Measurements from ENCODE around the gene PTPN5.
A peak's percentile ranks its signal among the peaks of the same experiment; 100 is the strongest.
"Not testable (repeated sequence)": the region's sequence is repeated elsewhere in the genome, so short reads cannot be mapped to it uniquely, and the experiment has no call there.

The PTPN5 gene

DNA sequence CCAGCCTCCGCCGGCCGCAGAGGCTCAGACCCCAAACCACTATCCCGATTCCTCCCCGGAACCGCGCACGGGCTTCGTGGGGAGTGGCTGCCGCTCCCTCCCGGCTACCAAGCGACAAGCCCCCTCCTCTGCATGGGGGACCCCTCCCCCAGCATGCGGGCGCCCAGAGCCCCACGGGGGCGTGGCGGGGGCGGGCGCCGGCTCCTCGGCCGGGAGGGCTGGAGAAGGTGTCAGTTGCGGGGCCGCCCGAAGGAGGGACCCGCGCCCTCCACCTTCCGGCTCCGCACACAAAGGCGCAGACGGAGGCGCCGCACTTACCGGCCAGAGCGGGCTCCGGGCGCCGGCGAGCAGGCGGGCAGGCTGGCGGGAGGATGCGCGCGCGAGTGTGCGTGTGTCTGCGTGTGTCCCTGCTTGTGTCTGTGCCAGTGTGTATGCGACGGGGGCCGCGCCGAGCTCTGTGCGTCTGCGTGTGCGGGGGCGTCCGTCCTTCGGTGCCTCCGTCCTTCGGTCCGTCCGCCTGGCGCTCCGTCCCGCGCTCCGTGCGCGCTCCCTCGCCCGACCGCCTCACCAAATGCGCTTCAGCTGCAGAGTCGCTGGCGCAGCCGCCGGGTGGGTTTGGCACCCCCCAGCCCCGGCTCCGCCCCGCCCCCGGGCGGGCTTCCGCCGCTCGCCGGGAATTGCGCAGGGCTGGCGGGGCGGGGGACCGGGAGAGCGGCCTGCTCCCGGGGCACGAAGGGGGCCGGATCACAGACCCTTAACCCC lies at the start of gene PTPN5:
PTPN5 (minus strand) TSS at position 592 of the 762 bp plus-strand sequence. CDS start 19,840 bp downstream, outside the sequence.
- DNase-seq = no peak

GRCh38 chr11:18836417-18836816 lies 44.8 kb upstream of the PTPN5 start:
- no peak for DNase-seq

DNA sequence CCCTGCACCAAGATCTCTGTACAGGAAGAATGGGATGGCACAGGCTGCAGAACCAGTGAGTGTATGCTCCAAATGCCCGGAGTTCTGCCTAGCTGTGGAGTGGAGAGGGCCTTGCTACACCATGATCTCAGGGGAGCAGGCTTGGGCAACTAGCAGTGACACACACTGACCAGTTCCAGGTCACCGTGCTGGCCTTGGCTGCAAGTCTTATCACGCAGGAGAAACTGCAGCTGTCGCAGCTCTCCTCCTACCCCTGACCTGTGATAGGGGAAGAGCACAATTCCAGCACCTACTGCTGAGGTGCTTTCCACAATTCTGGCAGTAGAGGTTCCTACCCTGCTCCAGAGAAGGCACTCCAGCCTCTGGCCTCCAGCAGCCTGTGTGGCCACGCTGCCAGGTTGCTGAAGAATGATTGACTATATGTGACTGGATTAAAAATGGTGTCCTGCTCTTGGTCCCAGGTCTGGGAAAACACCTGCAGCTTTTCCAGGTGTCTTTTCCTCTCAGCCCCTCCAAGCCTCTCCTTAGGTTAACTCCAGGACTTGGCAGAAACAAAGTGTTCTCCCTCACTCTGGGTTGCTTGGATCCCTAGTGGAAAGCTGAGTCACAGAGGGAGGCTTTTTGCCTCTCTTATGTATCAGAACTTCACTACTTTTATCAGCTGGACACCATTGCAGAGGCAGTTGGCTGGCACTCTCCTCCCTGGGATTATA lies 43.3 kb upstream of the PTPN5 start:
- DNase-seq = no peak

DNA sequence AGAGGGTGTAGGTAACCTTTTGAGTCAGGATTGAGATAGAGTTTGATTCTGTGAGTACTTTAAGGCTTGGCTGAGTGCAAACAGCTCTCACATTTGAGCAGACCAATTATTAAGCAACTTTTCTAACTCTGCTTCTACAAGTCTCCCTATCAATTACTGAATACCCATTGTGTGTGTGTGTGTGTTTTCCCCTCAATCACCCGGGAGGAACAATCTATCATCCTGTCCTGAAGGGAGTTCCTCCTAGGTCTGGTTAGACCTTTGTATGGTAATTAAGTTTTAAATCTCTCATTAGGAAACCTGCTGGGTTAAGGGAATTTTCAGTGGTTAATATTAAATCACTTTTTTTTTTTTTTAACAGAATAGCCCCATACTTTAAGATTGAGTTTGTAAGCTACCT lies 28.6 kb upstream of the PTPN5 start:
- not testable (repeated sequence) for DNase-seq

GRCh38 chr11:18804199-18804999 lies 12.8 kb upstream of the PTPN5 start:
- no peak for DNase-seq

DNA sequence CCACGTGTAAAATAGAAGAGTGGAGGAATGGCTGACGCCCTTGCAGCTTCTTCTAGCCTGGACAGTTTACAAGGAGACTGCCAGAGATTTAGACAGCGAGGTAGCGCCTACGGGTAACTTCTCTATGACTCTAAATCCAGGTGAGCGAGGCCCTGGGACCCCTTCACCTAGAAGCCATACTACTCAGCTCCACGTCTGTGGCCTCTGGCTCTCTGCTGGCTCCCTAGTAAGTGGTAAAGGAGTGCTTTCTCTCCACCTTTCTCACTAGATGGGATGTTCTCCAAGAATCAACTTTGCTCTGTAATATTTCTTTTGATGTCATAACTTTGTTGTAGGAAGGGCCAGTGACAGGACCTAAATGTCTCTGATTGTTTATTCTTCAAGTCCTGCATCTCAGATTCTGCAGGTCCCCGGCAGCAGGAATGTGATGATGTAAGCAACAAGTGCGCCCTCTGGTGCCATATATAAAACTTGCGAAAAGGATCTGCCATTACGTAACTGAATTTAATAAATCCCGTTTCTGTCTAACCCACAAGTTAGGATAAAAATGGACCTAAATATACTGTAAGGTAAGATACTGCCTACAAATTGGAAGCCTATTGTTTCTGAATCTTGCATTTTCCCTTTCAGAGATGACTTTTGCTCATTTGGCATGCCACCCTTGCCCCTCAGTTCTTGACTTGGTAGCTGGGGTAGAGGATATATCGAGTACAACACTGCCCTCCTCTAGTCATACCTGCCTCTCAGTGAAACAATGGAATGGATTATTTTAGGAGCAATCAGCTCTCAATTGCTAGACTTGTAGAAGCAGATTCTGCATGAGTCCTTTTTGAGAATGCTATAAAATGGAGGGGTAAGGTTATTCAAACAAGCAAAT lies 11.0 kb upstream of the PTPN5 start:
- peak; percentile 47 for DNase-seq

GRCh38 chr11:18798799-18799469 lies 7.3 kb upstream of the PTPN5 start:
- no peak for DNase-seq

GRCh38 chr11:18794956-18795355 lies 3.4 kb upstream of the PTPN5 start:
- DNase-seq = no peak

- DNase-seq = no peak
These were observed 1.2 kb upstream of the PTPN5 start for GRCh38 chr11:18792827-18793226.

- DNase-seq = no peak
These were observed 501 bp upstream of the PTPN5 start for GRCh38 chr11:18791969-18792628.

DNA sequence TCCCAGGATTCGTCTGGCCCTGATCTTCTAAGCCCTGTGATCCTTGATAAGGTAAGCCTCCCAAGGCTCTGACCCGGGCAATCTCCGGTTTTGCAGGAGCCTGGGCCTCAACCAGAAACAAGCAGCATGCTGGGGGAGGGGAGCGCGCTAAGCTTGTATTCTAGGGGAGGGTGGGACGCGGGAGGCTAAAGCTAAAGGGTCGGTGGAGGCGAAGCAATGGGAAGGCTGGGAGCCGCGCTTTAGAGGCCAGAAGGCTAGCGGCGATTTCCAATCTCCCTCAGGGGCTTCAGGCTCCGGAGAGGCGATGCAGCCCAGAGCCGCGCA lies 753 bp downstream of the PTPN5 start:
- DNase-seq = no peak

- DNase-seq = no peak
These were observed 1.7 kb downstream of the PTPN5 start for GRCh38 chr11:18789942-18790341.

DNA sequence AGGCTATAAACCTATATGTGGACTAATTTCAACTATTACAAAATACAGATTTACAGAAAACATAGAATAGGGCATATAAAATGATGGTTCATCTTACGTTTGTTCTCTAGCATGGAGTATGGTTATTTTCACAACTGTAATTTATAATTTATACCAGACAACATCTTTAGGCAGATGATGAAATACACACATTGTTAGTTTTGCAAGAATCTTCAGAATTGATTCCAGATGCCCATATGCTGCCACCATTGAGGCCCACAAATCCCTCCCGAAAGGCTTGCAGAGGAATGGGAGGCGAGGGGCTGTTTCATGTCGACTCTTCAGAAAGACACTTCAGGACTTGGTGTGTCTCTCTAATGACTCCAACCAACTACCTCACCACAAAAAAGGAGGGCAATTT lies 6.2 kb downstream of the PTPN5 start:
- DNase-seq = no peak

- DNase-seq = no peak
These were observed 10.7 kb downstream of the PTPN5 start for GRCh38 chr11:18780896-18781295.

DNA sequence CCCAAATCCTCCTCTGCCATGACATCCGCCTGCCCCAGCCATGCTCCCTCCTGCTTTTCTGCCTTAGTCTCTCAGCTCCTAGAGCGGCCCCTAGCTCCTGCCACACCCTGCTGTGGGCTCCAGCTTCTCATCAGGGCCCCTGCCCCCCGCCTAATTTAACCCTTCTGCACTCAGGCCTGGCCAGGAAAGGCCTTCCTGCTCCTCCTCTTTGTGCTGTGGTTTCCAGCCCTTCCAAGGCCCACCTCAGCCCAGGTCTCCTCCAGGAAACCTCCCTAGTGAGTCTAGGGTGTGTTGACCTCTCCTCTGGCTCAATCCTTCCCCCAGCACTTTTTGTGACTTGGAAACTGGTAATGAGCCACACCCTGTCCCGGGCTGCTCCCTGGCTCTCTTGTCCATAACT lies 11.3 kb downstream of the PTPN5 start:
- DNase-seq = no peak

- no peak for DNase-seq
These were observed 13.1 kb downstream of the PTPN5 start for GRCh38 chr11:18778468-18778867.

DNA sequence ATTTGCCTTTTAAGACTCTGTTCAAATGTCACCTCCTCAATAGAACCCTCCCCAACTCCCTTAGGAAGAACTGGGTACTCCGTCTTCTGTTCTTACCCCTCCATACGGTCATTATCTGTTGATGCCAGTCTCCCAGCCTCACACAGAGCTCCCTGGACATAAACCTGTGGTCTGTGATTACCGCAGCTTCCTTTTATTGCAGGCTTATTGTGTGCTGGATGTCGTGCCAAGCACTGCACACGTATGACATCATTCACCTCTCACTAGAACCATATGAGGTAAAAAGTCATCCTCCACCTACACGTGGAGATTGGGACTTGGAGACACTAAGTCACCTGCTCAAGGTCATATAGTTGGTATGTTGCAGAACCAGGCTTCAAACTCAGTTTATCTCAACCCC lies 15.3 kb downstream of the PTPN5 start:
- DNase-seq = no peak

- peak; percentile 85 for DNase-seq
These were observed 15.9 kb downstream of the PTPN5 start for GRCh38 chr11:18775492-18776292.

- no peak for DNase-seq
These were observed 16.8 kb downstream of the PTPN5 start for GRCh38 chr11:18774801-18775200.

DNA sequence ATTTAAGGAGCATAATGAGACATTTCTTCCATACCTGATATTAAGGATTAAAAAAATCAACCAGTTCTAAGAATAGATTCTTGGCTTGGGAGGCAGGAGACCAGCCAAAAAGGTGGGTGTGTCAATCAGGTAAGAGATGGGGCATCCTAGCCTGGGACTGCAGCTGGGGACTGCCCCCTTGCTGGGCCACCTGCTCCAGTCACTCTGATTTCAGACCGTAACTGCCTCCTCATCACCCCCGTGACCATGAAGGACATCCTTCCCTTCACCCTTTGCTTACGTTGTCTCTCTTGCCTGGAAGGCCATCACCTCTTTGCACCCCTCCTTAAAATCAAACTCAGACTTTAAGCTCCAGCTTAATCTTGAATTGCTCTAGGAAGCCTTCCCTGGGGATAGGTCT lies 17.9 kb downstream of the PTPN5 start:
- no peak for DNase-seq

GRCh38 chr11:18773104-18773503 lies 18.5 kb downstream of the PTPN5 start:
- no peak for DNase-seq

Data from activated CD4-positive, alpha-beta T cell treated with anti-CD3 and anti-CD28 coated beads for 48 hours (primary cell).